Articular chondrocyte of knee joint (primary cell): Measurements from ENCODE around the gene PLA2G5. TPM values are rescaled to one million over a fixed set of nuclear protein-coding genes. Genes with fewer than 3 reads are reported as not detected.

Experiments
- total RNA-seq: library from RNA; depleted of rRNA; stranded (reverse); fragments of >200 nt; gene quantifications from 2 replicates; pipeline ENCODE4 v1.2.3, GENCODE V29; 2012

The PLA2G5 gene
- not detected in 2 replicates for total RNA-seq

GRCh38 chr1:20069874-20070273, at the start of gene PLA2G5:
Gene PLA2G5 (plus strand): TSS chr1:20070194. CDS start chr1:20084831, 14,637 bp downstream.

GRCh38 chr1:20119347-20119746, 49.4 kb downstream of the PLA2G5 start, which contains the start of gene PLA2G2D:
Gene PLA2G2D (minus strand): TSS chr1:20119536. CDS start chr1:20119498, 38 bp downstream.

GRCh38 chr1:20138961-20139550, 69.1 kb downstream of the PLA2G5 start, which contains the start of gene PLA2G2F:
Gene PLA2G2F (plus strand): TSS chr1:20139323. CDS start chr1:20139428, 105 bp downstream.

Other genes with a start within 250 kb of the PLA2G5 start
- 4.6 and 5.9 TPM in 2 replicates for gene OTUD3, start 187.8 kb upstream of the PLA2G5 start, total RNA-seq
- not detected in 2 replicates for gene PLA2G2E, start 146.6 kb upstream of the PLA2G5 start, total RNA-seq
- gene PLA2G2A, start 90.6 kb upstream of the PLA2G5 start, total RNA-seq = 4.3 and 7.6 TPM in 2 replicates
- not detected in 2 replicates for gene PLA2G2D, start 49.3 kb downstream of the PLA2G5 start, total RNA-seq
- not detected in 2 replicates for gene PLA2G2F, start 69.1 kb downstream of the PLA2G5 start, total RNA-seq
- 0.32 and 0.39 TPM in 2 replicates for gene UBXN10, start 115.9 kb downstream of the PLA2G5 start, total RNA-seq
- not detected in 2 replicates for gene PLA2G2C, start 116.3 kb downstream of the PLA2G5 start, total RNA-seq
- not detected in 2 replicates for gene VWA5B1, start 220.7 kb downstream of the PLA2G5 start, total RNA-seq